Activated CD4-positive, alpha-beta T cell treated with anti-CD3 and anti-CD28 coated beads for 4 hours (primary cell): ENCODE results near the gene GNGT2.

Experiments
- DNase-seq, 2 donors: peaks; one replicate each; pipeline ENCODE4 v3.0.0-alpha.2; 2020

Gene GNGT2

GRCh38 chr17:49210158-49211029 lies at the start of gene GNGT2, which contains the start of gene ABI3:
Gene GNGT2 (minus strand): TSS chr17:49210574. CDS start chr17:49207422, 3,152 bp downstream.
Gene ABI3 (plus strand): TSS chr17:49210707. CDS start chr17:49210725, 18 bp downstream.
- DNase-seq: peak; percentile 56 to 60

DNA sequence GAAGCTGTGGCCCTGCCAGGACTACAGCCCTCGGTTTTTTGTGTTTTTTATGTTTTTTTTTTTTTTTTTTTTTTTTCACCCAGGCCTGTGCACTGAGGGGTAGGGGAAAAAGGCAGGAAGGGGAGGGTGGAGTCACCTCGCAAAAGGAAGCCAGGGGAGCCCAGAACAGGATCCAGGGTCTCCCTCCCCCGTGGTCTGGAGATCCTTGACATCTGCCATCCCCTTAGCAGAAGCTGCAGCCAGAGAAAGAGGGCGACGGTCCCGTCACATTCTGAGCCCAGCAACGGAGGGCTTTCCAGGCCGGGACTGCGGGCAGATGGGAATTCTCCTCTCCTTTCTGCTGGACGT lies 49.3 kb upstream of the GNGT2 start:
- no peak for DNase-seq

GRCh38 chr17:49258394-49258793 lies 48.0 kb upstream of the GNGT2 start:
- no peak for DNase-seq

DNA sequence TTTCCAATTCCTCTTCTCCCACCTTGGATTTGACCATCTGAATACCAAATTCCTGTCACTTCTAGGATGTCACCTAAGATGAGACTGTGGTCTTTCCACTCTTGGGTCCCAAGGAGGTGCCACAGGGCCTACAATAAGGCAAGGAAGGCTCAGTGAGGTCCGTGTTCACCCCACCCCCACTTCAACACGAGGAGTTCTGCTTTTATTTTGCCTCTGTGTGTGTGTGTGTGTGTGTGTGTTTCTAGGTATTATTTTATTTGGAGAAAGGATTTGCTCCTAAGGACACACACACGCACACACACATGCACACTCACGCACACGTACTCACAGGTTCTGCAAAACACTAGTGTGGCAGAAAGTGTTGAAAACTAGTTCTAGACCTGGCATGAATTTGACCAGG lies 44.8 kb upstream of the GNGT2 start:
- no peak for DNase-seq

- no peak for DNase-seq
Observed at GRCh38 chr17:49254066-49254465, 43.7 kb upstream of the GNGT2 start.

- DNase-seq: no peak
Observed at GRCh38 chr17:49252148-49252695, 41.8 kb upstream of the GNGT2 start.

DNA sequence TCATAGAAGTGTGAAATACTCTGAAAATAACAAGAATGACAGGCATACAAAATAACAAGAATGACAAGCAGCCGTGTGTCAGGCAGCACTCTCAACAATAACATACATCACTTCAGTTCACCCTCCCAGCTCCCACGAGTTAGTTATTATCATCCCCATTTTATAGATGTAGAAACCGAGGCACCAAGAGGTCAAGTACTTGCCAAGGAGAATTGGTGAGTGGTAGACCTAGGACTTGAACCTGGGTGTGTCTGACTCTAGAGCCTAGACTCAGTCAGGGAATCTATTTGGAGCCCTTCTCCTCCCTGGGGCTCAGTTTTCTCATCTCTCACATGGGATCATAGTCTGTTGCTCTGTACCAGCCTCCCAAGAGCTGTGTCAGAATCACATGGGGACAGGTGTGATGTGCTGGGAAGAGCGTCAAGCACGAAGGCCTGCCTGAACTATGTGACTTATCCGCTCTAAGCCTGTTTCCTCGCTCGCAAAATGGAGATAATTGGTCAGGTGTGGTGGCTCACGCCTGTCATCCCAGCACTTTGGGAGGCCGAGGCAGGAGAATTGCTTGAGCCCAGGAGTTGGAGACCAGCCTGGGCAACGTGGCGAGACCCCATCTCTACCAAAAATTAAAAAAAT lies 39.6 kb upstream of the GNGT2 start:
- DNase-seq: no peak

GRCh38 chr17:49249292-49249794 lies 39.0 kb upstream of the GNGT2 start:
- no peak for DNase-seq

GRCh38 chr17:49247944-49248343 lies 37.6 kb upstream of the GNGT2 start:
- no peak for DNase-seq

DNA sequence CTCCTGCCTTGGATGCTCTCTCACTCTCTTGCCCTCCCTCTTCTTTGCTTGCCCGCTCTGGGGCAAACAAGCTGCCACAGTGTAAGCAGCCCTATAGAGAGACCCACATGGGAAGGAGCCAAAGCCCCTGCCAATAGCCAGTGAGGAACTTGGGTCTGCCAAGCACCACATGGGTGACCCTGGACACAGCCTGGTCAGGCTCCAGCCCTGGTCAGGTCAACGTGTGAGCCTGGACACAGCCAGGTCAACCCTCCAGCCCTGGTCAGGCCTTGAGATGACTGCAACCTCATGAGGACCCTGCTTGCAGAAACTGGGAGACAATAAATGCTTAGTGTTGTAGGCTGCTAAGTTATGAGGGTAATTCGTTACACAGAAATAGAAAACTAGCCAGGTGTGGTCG lies 34.5 kb upstream of the GNGT2 start:
- no peak for DNase-seq

DNA sequence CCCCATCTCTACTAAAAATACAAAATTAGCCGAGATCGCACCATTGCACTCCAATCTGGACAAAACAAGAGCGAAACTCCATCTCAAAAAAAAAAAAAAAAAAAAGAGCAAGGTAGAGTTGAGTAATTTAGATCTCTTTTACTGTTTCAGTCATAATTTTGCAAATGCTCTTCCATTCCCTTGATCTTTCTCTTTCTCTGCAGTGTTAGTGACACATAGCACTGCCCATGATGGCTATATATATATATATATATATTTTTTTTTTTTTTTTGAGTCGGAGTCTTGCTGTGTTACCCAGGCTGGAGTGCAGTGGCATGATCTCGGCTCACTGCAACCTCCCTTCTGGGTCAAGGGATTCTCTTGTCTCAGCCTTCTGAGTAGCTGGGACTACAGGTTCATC lies 32.4 kb upstream of the GNGT2 start:
- DNase-seq: no peak

GRCh38 chr17:49241692-49242397 lies 31.5 kb upstream of the GNGT2 start:
- DNase-seq: no peak

DNA sequence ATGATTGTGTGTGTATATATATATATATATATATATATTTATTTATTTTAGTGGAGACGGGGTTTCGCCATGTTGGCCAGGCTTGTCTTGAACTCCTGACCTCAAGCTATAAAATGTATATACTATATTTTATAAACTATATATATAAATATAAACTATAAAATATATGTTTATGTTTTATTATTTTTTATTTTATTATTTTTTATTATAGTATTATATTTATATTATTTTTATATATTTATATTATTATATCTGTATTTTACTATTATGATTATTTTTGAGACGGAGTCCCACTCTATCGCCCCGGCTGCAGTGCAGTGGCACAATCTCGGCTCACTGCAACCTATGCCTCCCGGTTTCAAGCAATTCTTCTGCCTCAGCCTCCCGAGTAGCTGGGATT lies 30.7 kb upstream of the GNGT2 start:
- DNase-seq: no peak

GRCh38 chr17:49240619-49241018 lies 30.2 kb upstream of the GNGT2 start:
- DNase-seq: no peak

- DNase-seq: no peak
Observed at GRCh38 chr17:49239963-49240362, 29.6 kb upstream of the GNGT2 start.

DNA sequence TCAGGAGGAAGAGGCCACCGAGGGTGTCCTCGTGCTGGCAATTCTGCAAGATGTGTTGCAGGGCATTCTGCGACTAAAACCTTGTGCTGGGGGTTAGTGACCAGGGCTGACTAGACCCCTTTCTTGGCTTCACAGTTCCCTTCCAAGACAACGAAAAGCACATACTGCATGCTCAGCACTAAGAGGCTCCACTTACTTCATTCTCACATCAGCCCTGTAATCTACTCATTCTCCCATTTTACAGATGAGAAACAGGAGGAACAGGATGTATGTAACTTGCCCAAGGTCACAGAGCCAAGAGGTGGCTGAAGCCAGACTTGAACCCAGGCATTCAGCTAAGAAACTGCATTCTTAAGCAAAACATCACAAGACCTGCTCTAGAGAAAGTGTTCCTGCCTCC lies 25.5 kb upstream of the GNGT2 start:
- DNase-seq: no peak

DNA sequence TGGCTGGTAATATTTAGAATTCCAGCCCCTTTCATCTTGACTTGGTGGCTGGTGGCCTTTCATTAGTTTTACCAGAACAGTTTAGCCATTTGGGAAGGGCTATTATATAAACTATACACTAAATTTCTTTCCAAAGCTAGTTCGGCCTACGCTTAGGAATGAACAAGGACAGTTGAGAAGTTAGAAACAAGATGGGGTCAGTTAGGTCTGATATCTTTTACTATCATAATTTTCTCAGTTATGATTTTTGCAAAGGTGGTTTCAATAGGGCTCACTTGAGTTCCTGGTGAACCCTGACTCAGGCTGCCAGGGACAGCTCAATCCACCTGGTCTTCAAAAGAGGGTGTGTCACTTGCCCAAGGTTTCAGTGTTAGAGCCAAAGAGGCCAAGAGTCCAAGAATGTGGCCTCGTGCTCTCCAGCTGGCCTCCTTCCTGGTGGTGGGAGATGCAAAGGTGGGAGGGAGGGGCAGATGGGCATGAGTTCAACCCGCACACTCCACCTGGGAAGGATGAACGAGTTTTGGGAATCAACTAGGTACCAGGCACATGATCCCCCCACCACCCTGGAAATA lies 24.2 kb upstream of the GNGT2 start:
- DNase-seq: no peak

DNA sequence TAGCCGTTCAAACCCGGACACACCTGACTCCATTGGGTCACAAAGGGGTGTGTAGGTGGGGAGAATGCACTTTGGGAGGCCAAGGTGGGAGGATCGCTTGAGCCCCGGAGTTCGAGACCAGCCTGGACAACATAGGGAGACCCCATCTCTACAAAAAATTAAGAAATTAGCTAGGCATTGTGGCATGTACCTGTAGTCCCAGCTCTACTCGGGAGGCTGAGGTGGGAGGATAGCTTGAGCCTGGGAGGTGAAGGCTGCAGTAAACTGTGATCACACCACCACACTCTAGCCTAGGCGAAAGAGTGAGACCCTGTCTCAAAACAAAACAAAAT lies 21.2 kb upstream of the GNGT2 start:
- DNase-seq: no peak

GRCh38 chr17:49230636-49231562 lies 20.5 kb upstream of the GNGT2 start, which contains the start of gene PHOSPHO1:
Gene PHOSPHO1 (minus strand): TSS chr17:49230787. CDS start chr17:49226691, 4,096 bp downstream.
- peak; percentile 81 for DNase-seq

DNA sequence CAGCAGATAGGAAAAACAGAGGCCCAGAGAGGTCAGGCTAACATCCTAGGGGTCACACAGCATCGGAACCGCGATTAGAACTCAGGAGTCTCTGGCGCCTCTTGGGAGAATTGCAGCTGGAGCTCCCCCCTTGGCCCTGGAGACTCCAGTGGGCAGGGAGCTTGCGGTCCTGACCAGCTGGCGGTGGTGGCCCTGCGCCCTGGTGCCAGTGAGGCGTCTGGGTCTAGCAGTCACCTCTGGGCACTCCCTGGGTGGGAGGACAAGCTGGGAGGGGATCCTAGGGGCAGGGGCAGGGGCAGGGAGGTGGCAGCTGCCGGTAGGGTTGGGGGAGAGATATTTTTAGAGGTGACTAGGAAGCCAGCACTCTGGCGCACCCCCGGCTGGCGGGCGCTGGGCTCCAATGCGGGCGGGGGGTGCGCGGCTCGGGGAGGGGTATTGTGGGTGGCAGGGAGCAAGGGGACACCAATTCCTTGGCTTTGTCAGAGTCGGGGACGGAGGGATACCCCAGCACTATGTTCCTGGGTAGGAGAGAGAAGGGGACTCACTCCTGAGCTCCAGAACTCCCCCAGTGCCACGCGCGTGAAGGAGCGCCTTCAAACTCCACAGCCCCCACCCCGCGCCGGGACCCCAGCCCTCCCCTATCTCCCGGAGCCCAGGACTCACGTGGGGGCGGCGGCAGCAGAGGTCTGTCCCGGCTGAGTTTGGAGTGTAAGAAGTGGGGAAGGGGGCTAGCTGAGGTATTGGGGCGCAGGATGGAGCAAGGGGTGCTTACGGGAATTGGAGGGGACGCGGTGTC lies 19.6 kb upstream of the GNGT2 start:
- no peak for DNase-seq
